WTC11 (cell line): ENCODE measurements around the gene HSPH1. TPM values are rescaled to one million over a fixed set of nuclear protein-coding genes. Genes with fewer than 3 reads are reported as not detected.

Experiments
- ATAC-seq: fragments of 200-7000 bp; cut with Tn5 transposase; 2 replicates; pipeline ENCODE4 v1.10.0; 2021; ENCODE audit warnings: mild to moderate bottlenecking, moderate library complexity
- CTCF ChIA-PET: fragments of 300-600 bp; sonication (Branson Sonifier 250); formaldehyde crosslinking; loops from one replicate; lab custom pipeline; 2021; ENCODE audit warnings: antibody characterized with exemption; lab: Charles Lee
- POLR2A ChIA-PET: fragments of 350-600 bp; sonication (Branson Sonifier 250); formaldehyde crosslinking; loops from one replicate; lab custom pipeline; 2021; ENCODE audit warnings: antibody characterized with exemption; lab: Charles Lee
- DNase-seq: peaks from one replicate; pipeline ENCODE4 v3.0.0; 2021; ENCODE audit warnings: low spot score
- H3K27ac Mint-ChIP-seq: 2 replicates; pipeline ENCODE4 v1.8.0; 2021; ENCODE audit warnings: mixed read lengths
- H3K27me3 Mint-ChIP-seq: 2 replicates; pipeline ENCODE4 v1.8.0; 2021; ENCODE audit warnings: low read depth, mild to moderate bottlenecking, moderate library complexity, mixed read lengths
- H3K36me3 Mint-ChIP-seq: 2 replicates; pipeline ENCODE4 v1.8.0; 2021; ENCODE audit warnings: mixed read lengths
- H3K4me1 Mint-ChIP-seq: 2 replicates; pipeline ENCODE4 v1.8.0; 2022; ENCODE audit warnings: mixed read lengths
- H3K4me3 Mint-ChIP-seq: 2 replicates; pipeline ENCODE4 v1.8.0; 2021; ENCODE audit warnings: mild to moderate bottlenecking, moderate library complexity, mixed read lengths
- H3K9me3 Mint-ChIP-seq: 2 replicates; pipeline ENCODE4 v1.8.0; 2021; ENCODE audit warnings: mixed read lengths
- CREB1 ChIP-seq: sonication (generic); formaldehyde crosslinking; IDR thresholded peaks from 2 replicates; pipeline ENCODE4 v1.8.0; 2023; ENCODE audit warnings: mild to moderate bottlenecking, missing genetic modification reagents
- CREM ChIP-seq: sonication (generic); formaldehyde crosslinking; IDR thresholded peaks from 2 replicates; pipeline ENCODE4 v1.8.1; 2022; ENCODE audit warnings: mild to moderate bottlenecking, missing genetic modification reagents, moderate library complexity
- FOXJ3 ChIP-seq: sonication (generic); formaldehyde crosslinking; IDR thresholded peaks from 2 replicates; pipeline ENCODE4 v1.9.0; 2021; ENCODE audit warnings: missing genetic modification reagents, mild to moderate bottlenecking, borderline replicate concordance
- GTF2I ChIP-seq: fragments of 250-450 bp; sonication (Bioruptor Pico); conservative IDR thresholded peaks from 2 replicates; pipeline ENCODE4 v1.4.0; 2021; ENCODE audit warnings: mild to moderate bottlenecking
- MYBL2 ChIP-seq: sonication (generic); formaldehyde crosslinking; IDR thresholded peaks from 2 replicates; pipeline ENCODE4 v1.8.1; 2023; ENCODE audit warnings: mild to moderate bottlenecking, moderate library complexity, missing genetic modification reagents
- NFATC4 ChIP-seq: fragments of 250-450 bp; sonication (Bioruptor Pico); IDR thresholded peaks from 2 replicates; pipeline ENCODE4 v1.9.0; 2021; ENCODE audit warnings: mild to moderate bottlenecking
- NFE2L1 ChIP-seq: sonication (generic); formaldehyde crosslinking; IDR thresholded peaks from 2 replicates; pipeline ENCODE4 v1.8.1; 2023; ENCODE audit warnings: missing genetic modification reagents
- NR1H2 ChIP-seq: sonication (generic); formaldehyde crosslinking; IDR thresholded peaks from 2 replicates; pipeline ENCODE4 v1.9.0; 2021; ENCODE audit warnings: mild to moderate bottlenecking, moderate library complexity, missing genetic modification reagents
- OVOL2 ChIP-seq: fragments of 250-450 bp; sonication (Bioruptor Pico); IDR thresholded peaks from 2 replicates; pipeline ENCODE4 v1.9.0; 2021; ENCODE audit warnings: mild to moderate bottlenecking, borderline replicate concordance
- RELA ChIP-seq: sonication (generic); formaldehyde crosslinking; IDR thresholded peaks from 2 replicates; pipeline ENCODE4 v1.8.1; 2022; ENCODE audit warnings: missing genetic modification reagents, mild to moderate bottlenecking, borderline replicate concordance
- RORB ChIP-seq: fragments of 250-450 bp; sonication (Bioruptor Pico); IDR thresholded peaks from 2 replicates; pipeline ENCODE4 v1.9.0; 2021; ENCODE audit warnings: mild to moderate bottlenecking
- SMAD3 ChIP-seq: sonication (generic); formaldehyde crosslinking; IDR thresholded peaks from 2 replicates; pipeline ENCODE4 v1.8.0; 2022; ENCODE audit warnings: missing genetic modification reagents, mild to moderate bottlenecking, borderline replicate concordance
- SOX15 ChIP-seq: fragments of 250-450 bp; sonication (Bioruptor Pico); IDR thresholded peaks from 2 replicates; pipeline ENCODE4 v1.9.0; 2021; ENCODE audit warnings: mild to moderate bottlenecking
- TCF7 ChIP-seq: sonication (generic); formaldehyde crosslinking; IDR thresholded peaks from 2 replicates; pipeline ENCODE4 v1.8.0; 2022; ENCODE audit warnings: mild to moderate bottlenecking, low read depth, missing genetic modification reagents, moderate library complexity
- TEAD1 ChIP-seq: sonication (generic); formaldehyde crosslinking; IDR thresholded peaks from 2 replicates; pipeline ENCODE4 v1.8.0; 2022; ENCODE audit warnings: mild to moderate bottlenecking, missing genetic modification reagents
- ZBTB21 ChIP-seq: sonication (generic); formaldehyde crosslinking; IDR thresholded peaks from 2 replicates; pipeline ENCODE4 v1.8.1; 2023; ENCODE audit warnings: mild to moderate bottlenecking, missing genetic modification reagents, borderline replicate concordance
- ZNF121 ChIP-seq: sonication (generic); formaldehyde crosslinking; IDR thresholded peaks from 2 replicates; pipeline ENCODE4 v1.8.0; 2023; ENCODE audit warnings: missing genetic modification reagents
- ZNF138 ChIP-seq: sonication (generic); formaldehyde crosslinking; conservative IDR thresholded peaks from 2 replicates; pipeline ENCODE4 v1.8.1; 2022; ENCODE audit warnings: mild to moderate bottlenecking, moderate library complexity, missing genetic modification reagents
- ZNF219 ChIP-seq: sonication (generic); formaldehyde crosslinking; IDR thresholded peaks from 2 replicates; pipeline ENCODE4 v1.8.0; 2023; ENCODE audit warnings: missing genetic modification reagents, mild to moderate bottlenecking, borderline replicate concordance
- ZNF396 ChIP-seq: fragments of 250-450 bp; sonication (Bioruptor Pico); IDR thresholded peaks from 2 replicates; pipeline ENCODE4 v1.8.0; 2021; ENCODE audit warnings: mild to moderate bottlenecking, moderate library complexity, borderline replicate concordance
- total RNA-seq: library from RNA; stranded (reverse); gene quantifications from 3 replicates; pipeline ENCODE4 v1.2.3, GENCODE V29; 2021
- TF ChIP-seq, protein P1 (sequence below): sonication (generic); formaldehyde crosslinking; IDR thresholded peaks from 2 replicates; pipeline ENCODE4 v1.8.1; 2023; ENCODE audit warnings: mild to moderate bottlenecking, missing genetic modification reagents, borderline replicate concordance
- TF ChIP-seq, protein P2 (sequence below): sonication (generic); formaldehyde crosslinking; IDR thresholded peaks from 2 replicates; pipeline ENCODE4 v1.8.0; 2022; ENCODE audit warnings: mild to moderate bottlenecking, missing genetic modification reagents
- TF ChIP-seq, protein P3 (sequence below): fragments of 250-450 bp; sonication (Bioruptor Pico); IDR thresholded peaks from 2 replicates; pipeline ENCODE4 v1.9.0; 2021; ENCODE audit warnings: mild to moderate bottlenecking
- TF ChIP-seq, protein P4 (sequence below): sonication (generic); formaldehyde crosslinking; IDR thresholded peaks from 2 replicates; pipeline ENCODE4 v1.8.0; 2022; ENCODE audit warnings: missing genetic modification reagents
- TF ChIP-seq, protein P5 (sequence below): sonication (generic); formaldehyde crosslinking; IDR thresholded peaks from 2 replicates; pipeline ENCODE4 v1.8.0; 2022; ENCODE audit warnings: mild to moderate bottlenecking, missing genetic modification reagents
- TF ChIP-seq, protein P6 (sequence below): fragments of 250-450 bp; sonication (Bioruptor Pico); IDR thresholded peaks from 2 replicates; pipeline ENCODE4 v2.1.2; 2022; ENCODE audit warnings: mild to moderate bottlenecking, moderate library complexity
- TF ChIP-seq, protein P7 (sequence below): sonication (generic); formaldehyde crosslinking; IDR thresholded peaks from 2 replicates; pipeline ENCODE4 v1.8.1; 2022; ENCODE audit warnings: low read depth, missing genetic modification reagents, borderline replicate concordance

Gene HSPH1
- total RNA-seq, 1 experiment from 2014 or later, result 114 TPM

DNA sequence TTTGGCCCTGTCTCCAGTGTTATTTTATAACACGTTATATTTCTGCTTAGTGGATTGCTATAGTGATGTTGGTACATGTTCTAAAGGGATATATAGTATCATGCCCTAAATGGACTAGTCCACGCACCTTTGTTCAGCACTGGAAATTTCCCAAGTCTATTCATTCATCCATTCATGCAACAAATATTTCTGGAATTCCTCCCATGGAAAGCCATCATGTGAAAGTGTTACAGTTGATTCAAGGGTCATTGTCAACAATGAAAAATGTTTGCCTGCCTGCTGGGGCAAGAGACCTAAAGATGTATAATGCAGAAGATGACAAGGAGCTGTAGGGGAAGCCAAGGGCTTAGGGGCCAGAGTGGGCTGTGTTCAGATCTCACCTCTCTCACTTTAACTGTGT is 10.8 kb upstream of the HSPH1 start:
- peaks cover 28% of the 10 kb centered on the region for H3K4me1 Mint-ChIP-seq

DNA sequence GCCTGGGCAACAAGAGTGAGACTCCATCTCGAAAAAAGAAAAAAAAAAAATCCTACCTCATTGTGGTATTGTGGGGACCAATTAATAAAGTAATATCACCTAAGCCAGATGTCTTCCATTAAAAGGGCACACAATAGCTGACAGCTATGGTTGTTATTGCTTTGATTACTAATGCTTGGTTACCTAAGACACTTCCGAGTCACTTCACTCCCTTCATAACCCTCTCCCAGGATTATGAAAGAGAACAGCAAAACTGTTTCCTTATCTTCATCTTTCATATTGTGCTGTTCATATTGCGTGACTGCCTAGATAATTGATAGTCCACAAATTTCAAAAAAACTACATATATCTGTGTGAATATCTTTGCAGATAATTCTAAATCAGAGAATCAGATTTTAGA is 10.3 kb upstream of the HSPH1 start:
- H3K9me3 Mint-ChIP-seq, result peaks cover 1% of the 10 kb centered on the region
- H3K27ac Mint-ChIP-seq, result no peak overlapping the region
- CTCF ChIA-PET, result no interaction called here
- H3K36me3 Mint-ChIP-seq, result no peaks in the 10 kb centered on the region
- POLR2A ChIA-PET, result no interaction called here
- H3K4me3 Mint-ChIP-seq, result no peak overlapping the region
- ATAC-seq (no peak), DNase-seq (no peak)
- H3K4me1 Mint-ChIP-seq, result peaks cover 28% of the 10 kb centered on the region
- no peaks in the 10 kb centered on the region for H3K27me3 Mint-ChIP-seq
- TF ChIP-seq CREM, result no peak
- TF ChIP-seq CREB1 (CRISPR knock-in tag), result no peak
- no peak for TF ChIP-seq ZBTB21 (CRISPR knock-in tag)
- no peak for TF ChIP-seq ZNF121 (CRISPR knock-in tag)
- TF ChIP-seq, protein P1, sequence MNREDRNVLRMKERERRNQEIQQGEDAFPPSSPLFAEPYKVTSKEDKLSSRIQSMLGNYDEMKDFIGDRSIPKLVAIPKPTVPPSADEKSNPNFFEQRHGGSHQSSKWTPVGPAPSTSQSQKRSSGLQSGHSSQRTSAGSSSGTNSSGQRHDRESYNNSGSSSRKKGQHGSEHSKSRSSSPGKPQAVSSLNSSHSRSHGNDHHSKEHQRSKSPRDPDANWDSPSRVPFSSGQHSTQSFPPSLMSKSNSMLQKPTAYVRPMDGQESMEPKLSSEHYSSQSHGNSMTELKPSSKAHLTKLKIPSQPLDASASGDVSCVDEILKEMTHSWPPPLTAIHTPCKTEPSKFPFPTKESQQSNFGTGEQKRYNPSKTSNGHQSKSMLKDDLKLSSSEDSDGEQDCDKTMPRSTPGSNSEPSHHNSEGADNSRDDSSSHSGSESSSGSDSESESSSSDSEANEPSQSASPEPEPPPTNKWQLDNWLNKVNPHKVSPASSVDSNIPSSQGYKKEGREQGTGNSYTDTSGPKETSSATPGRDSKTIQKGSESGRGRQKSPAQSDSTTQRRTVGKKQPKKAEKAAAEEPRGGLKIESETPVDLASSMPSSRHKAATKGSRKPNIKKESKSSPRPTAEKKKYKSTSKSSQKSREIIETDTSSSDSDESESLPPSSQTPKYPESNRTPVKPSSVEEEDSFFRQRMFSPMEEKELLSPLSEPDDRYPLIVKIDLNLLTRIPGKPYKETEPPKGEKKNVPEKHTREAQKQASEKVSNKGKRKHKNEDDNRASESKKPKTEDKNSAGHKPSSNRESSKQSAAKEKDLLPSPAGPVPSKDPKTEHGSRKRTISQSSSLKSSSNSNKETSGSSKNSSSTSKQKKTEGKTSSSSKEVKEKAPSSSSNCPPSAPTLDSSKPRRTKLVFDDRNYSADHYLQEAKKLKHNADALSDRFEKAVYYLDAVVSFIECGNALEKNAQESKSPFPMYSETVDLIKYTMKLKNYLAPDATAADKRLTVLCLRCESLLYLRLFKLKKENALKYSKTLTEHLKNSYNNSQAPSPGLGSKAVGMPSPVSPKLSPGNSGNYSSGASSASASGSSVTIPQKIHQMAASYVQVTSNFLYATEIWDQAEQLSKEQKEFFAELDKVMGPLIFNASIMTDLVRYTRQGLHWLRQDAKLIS (CRISPR knock-in tag), result no peak
- no peak for TF ChIP-seq OVOL2 (CRISPR knock-in tag)
- TF ChIP-seq SOX15 (CRISPR knock-in tag), result no peak
- TF ChIP-seq FOXJ3 (CRISPR knock-in tag), result no peak
- TF ChIP-seq, protein P2, sequence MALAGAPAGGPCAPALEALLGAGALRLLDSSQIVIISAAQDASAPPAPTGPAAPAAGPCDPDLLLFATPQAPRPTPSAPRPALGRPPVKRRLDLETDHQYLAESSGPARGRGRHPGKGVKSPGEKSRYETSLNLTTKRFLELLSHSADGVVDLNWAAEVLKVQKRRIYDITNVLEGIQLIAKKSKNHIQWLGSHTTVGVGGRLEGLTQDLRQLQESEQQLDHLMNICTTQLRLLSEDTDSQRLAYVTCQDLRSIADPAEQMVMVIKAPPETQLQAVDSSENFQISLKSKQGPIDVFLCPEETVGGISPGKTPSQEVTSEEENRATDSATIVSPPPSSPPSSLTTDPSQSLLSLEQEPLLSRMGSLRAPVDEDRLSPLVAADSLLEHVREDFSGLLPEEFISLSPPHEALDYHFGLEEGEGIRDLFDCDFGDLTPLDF (CRISPR knock-in tag), result no peak

More for the DNA sequence above, 10.8 kb upstream of the HSPH1 start:
- Mint-ChIP-seq H3K27me3 (no peaks in the 10 kb centered on the region), H3K4me3 (no peak overlapping the region), H3K27ac (no peak overlapping the region), H3K9me3 (peaks cover 7% of the 10 kb centered on the region), H3K36me3 (peaks cover 5% of the 10 kb centered on the region)
- POLR2A ChIA-PET, result no interaction called here
- CTCF ChIA-PET, result no interaction called here
- DNase-seq (no peak), ATAC-seq (no peak)
- TF ChIP-seq NFATC4 (CRISPR knock-in tag) (no peak), ZNF396 (CRISPR knock-in tag) (no peak), ZNF138 (CRISPR knock-in tag) (no peak), GTF2I (CRISPR knock-in tag) (no peak), TCF7 (no peak), RELA (CRISPR knock-in tag) (no peak), NFE2L1 (CRISPR knock-in tag) (no peak), NR1H2 (CRISPR knock-in tag) (no peak), ZNF219 (no peak), RORB (CRISPR knock-in tag) (no peak), TEAD1 (CRISPR knock-in tag) (no peak), MYBL2 (CRISPR knock-in tag) (no peak), SMAD3 (CRISPR knock-in tag) (no peak)
- TF ChIP-seq, protein P3, sequence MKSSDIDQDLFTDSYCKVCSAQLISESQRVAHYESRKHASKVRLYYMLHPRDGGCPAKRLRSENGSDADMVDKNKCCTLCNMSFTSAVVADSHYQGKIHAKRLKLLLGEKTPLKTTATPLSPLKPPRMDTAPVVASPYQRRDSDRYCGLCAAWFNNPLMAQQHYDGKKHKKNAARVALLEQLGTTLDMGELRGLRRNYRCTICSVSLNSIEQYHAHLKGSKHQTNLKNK, result no peak
- TF ChIP-seq, protein P4, sequence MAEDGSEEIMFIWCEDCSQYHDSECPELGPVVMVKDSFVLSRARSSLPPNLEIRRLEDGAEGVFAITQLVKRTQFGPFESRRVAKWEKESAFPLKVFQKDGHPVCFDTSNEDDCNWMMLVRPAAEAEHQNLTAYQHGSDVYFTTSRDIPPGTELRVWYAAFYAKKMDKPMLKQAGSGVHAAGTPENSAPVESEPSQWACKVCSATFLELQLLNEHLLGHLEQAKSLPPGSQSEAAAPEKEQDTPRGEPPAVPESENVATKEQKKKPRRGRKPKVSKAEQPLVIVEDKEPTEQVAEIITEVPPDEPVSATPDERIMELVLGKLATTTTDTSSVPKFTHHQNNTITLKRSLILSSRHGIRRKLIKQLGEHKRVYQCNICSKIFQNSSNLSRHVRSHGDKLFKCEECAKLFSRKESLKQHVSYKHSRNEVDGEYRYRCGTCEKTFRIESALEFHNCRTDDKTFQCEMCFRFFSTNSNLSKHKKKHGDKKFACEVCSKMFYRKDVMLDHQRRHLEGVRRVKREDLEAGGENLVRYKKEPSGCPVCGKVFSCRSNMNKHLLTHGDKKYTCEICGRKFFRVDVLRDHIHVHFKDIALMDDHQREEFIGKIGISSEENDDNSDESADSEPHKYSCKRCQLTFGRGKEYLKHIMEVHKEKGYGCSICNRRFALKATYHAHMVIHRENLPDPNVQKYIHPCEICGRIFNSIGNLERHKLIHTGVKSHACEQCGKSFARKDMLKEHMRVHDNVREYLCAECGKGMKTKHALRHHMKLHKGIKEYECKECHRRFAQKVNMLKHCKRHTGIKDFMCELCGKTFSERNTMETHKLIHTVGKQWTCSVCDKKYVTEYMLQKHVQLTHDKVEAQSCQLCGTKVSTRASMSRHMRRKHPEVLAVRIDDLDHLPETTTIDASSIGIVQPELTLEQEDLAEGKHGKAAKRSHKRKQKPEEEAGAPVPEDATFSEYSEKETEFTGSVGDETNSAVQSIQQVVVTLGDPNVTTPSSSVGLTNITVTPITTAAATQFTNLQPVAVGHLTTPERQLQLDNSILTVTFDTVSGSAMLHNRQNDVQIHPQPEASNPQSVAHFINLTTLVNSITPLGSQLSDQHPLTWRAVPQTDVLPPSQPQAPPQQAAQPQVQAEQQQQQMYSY (CRISPR knock-in tag), result no peak
- TF ChIP-seq, protein P5, sequence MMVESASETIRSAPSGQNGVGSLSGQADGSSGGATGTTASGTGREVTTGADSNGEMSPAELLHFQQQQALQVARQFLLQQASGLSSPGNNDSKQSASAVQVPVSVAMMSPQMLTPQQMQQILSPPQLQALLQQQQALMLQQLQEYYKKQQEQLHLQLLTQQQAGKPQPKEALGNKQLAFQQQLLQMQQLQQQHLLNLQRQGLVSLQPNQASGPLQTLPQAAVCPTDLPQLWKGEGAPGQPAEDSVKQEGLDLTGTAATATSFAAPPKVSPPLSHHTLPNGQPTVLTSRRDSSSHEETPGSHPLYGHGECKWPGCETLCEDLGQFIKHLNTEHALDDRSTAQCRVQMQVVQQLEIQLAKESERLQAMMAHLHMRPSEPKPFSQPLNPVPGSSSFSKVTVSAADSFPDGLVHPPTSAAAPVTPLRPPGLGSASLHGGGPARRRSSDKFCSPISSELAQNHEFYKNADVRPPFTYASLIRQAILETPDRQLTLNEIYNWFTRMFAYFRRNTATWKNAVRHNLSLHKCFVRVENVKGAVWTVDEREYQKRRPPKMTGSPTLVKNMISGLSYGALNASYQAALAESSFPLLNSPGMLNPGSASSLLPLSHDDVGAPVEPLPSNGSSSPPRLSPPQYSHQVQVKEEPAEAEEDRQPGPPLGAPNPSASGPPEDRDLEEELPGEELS, result no peak
- TF ChIP-seq, protein P6, sequence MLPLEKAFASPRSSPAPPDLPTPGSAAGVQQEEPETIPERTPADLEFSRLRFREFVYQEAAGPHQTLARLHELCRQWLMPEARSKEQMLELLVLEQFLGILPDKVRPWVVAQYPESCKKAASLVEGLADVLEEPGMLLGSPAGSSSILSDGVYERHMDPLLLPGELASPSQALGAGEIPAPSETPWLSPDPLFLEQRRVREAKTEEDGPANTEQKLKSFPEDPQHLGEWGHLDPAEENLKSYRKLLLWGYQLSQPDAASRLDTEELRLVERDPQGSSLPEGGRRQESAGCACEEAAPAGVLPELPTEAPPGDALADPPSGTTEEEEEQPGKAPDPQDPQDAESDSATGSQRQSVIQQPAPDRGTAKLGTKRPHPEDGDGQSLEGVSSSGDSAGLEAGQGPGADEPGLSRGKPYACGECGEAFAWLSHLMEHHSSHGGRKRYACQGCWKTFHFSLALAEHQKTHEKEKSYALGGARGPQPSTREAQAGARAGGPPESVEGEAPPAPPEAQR (CRISPR knock-in tag), result no peak
- TF ChIP-seq, protein P7, sequence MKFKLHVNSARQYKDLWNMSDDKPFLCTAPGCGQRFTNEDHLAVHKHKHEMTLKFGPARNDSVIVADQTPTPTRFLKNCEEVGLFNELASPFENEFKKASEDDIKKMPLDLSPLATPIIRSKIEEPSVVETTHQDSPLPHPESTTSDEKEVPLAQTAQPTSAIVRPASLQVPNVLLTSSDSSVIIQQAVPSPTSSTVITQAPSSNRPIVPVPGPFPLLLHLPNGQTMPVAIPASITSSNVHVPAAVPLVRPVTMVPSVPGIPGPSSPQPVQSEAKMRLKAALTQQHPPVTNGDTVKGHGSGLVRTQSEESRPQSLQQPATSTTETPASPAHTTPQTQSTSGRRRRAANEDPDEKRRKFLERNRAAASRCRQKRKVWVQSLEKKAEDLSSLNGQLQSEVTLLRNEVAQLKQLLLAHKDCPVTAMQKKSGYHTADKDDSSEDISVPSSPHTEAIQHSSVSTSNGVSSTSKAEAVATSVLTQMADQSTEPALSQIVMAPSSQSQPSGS (CRISPR knock-in tag), result no peak
